PC-9 (cell line): Measurements from ENCODE around the gene ERC1.

Source experiments
- EZH2 ChIP-seq: fragments of 200-600 bp; sonication (generic); IDR thresholded peaks from 2 replicates; pipeline ENCODE4 v1.8.0; 2017; ENCODE audit warnings: antibody characterized with exemption, low read depth
- TF ChIP-seq, protein P1 (sequence below): fragments of 200-600 bp; sonication (generic); conservative IDR thresholded peaks from 2 replicates; pipeline ENCODE4 v1.6.1; 2017; ENCODE audit warnings: mixed run types, antibody characterized with exemption, mild to moderate bottlenecking, moderate library complexity

DNA sequence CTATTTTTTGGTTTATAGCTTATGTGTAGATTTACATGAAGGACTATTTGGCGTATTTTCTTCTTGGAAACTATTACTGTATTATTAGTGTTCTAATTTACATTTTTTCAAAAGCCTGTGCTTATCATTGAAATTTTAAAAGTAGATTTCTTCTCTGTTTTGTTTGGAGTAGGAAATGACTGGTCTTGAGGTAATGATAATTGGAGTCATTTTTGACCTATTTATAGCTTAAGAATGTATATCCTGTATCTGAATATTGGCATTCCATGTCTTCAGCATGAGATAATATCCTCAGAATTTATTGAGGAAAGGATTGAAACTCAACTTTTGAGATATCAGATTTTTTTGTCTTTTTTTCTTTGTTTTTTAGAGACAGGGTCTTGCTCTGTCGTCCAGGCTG lies 193.4 kb downstream of the ERC1 start:
- TF ChIP-seq EZH2 = no peak
- TF ChIP-seq, protein P1, sequence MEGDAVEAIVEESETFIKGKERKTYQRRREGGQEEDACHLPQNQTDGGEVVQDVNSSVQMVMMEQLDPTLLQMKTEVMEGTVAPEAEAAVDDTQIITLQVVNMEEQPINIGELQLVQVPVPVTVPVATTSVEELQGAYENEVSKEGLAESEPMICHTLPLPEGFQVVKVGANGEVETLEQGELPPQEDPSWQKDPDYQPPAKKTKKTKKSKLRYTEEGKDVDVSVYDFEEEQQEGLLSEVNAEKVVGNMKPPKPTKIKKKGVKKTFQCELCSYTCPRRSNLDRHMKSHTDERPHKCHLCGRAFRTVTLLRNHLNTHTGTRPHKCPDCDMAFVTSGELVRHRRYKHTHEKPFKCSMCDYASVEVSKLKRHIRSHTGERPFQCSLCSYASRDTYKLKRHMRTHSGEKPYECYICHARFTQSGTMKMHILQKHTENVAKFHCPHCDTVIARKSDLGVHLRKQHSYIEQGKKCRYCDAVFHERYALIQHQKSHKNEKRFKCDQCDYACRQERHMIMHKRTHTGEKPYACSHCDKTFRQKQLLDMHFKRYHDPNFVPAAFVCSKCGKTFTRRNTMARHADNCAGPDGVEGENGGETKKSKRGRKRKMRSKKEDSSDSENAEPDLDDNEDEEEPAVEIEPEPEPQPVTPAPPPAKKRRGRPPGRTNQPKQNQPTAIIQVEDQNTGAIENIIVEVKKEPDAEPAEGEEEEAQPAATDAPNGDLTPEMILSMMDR = no peak
